ENCODE measurements around the gene TH. TPM values are rescaled to one million over a fixed set of nuclear protein-coding genes. Genes with fewer than 3 reads are reported as not detected.

TH gene
- total RNA-seq, 1 experiment from 2014 or later = not detected

DNA sequence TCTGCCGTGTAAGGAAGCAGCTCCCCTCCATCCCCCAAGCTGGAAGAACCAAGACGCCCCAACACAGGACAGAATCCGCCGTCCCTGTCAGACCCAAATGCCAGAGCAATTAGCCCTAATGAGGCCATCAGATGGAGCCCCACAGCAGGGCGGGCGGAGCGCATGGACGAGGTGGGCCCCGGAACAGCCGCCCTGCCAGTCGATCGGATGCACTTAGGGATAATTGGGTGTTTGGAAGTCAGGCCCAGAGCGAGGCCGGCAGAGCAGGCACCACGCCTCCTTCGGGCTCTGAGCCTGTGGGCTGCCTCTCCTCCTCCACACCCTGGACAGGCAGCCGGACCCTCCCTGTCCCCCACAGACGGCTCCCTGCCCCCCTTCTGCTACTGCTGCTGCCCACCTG lies 5.5 kb upstream of the TH start:
- ChIA-PET POLR2A (no interaction called here), CTCF (no interaction called here)
- no peaks in the 10 kb centered on the region for H3K9me3 ChIP-seq
- Mint-ChIP-seq H3K4me1 (ENCODE audit: low read depth, unreplicated experiment) (peaks cover 13% of the 10 kb centered on the region), H3K36me3 (ENCODE audit: insufficient read depth, unreplicated experiment) (no peaks in the 10 kb centered on the region), H3K27ac (ENCODE audit: unreplicated experiment) (no peak overlapping the region), H3K9me3 (ENCODE audit: unreplicated experiment) (no peaks in the 10 kb centered on the region), H3K27me3 (ENCODE audit: insufficient read depth, unreplicated experiment) (no peaks in the 10 kb centered on the region), H3K4me3 (ENCODE audit: unreplicated experiment) (no peak overlapping the region)
- no TSS peak for BruUV-seq (replicated peaks)
- TF ChIP-seq, protein P1, sequence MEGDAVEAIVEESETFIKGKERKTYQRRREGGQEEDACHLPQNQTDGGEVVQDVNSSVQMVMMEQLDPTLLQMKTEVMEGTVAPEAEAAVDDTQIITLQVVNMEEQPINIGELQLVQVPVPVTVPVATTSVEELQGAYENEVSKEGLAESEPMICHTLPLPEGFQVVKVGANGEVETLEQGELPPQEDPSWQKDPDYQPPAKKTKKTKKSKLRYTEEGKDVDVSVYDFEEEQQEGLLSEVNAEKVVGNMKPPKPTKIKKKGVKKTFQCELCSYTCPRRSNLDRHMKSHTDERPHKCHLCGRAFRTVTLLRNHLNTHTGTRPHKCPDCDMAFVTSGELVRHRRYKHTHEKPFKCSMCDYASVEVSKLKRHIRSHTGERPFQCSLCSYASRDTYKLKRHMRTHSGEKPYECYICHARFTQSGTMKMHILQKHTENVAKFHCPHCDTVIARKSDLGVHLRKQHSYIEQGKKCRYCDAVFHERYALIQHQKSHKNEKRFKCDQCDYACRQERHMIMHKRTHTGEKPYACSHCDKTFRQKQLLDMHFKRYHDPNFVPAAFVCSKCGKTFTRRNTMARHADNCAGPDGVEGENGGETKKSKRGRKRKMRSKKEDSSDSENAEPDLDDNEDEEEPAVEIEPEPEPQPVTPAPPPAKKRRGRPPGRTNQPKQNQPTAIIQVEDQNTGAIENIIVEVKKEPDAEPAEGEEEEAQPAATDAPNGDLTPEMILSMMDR (IDR thresholded peaks at IDR 0.05; ENCODE audit: insufficient read depth in 1 of 2, low read depth in 1 of 2, low read length in 1 of 2, severe bottlenecking in 1 of 2, unreplicated experiment in 1 of 2) = no peak
- DNase-seq = no peak
- no peaks in the 10 kb centered on the region for H3K36me3 ChIP-seq (ENCODE audit: control insufficient read depth, insufficient read depth, low read length)
- no peaks in the 10 kb centered on the region for H3K27me3 ChIP-seq (replicated peaks; ENCODE audit: control insufficient read depth, insufficient read depth, low read length)
- intact Hi-C loops (cut with micrococcal nuclease; ENCODE audit: unreplicated experiment) = no loop called here
- H3K4me3 ChIP-seq (ENCODE audit: low read depth, low read length) = no peak overlapping the region
- H3K4me1 ChIP-seq = peaks cover 31% of the 10 kb centered on the region

DNA sequence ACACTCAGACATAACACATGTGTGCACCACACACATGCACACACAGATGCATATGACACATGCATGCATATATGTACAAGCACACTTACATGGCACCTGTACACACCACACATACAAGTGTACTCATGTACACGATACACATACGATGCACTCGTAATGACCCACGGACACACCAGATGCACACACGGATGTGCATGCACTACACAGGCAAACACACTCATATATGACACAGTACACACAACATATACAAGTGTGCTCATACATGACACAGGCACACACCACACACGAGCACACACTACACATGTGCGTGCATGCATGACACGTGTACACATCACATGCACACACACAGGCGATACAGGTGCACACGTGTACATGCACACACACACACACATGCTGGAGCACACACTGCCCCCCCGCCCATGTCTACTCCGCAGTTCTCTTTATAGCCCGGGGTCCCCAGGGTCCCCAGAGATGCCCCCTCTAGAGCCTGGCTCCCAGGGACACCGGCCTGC lies 4.8 kb upstream of the TH start:
- Mint-ChIP-seq H3K4me3 (ENCODE audit: unreplicated experiment) (no peak overlapping the region), H3K27ac (ENCODE audit: unreplicated experiment) (no peak overlapping the region), H3K36me3 (ENCODE audit: insufficient read depth, unreplicated experiment) (no peaks in the 10 kb centered on the region), H3K27me3 (ENCODE audit: insufficient read depth, unreplicated experiment) (no peaks in the 10 kb centered on the region), H3K4me1 (ENCODE audit: low read depth, unreplicated experiment) (peaks cover 13% of the 10 kb centered on the region), H3K9me3 (ENCODE audit: unreplicated experiment) (no peaks in the 10 kb centered on the region)
- H3K9me3 ChIP-seq = no peaks in the 10 kb centered on the region
- DNase-seq = no peak
- no peak overlapping the region for H3K4me3 ChIP-seq (ENCODE audit: low read depth, low read length)
- POLR2A ChIA-PET = no interaction called here
- H3K4me1 ChIP-seq = peaks cover 31% of the 10 kb centered on the region
- H3K36me3 ChIP-seq (ENCODE audit: control insufficient read depth, insufficient read depth, low read length) = no peaks in the 10 kb centered on the region
- BruUV-seq (replicated peaks) = no TSS peak
- TF ChIP-seq, protein P1 (IDR thresholded peaks at IDR 0.05; ENCODE audit: insufficient read depth in 1 of 2, low read depth in 1 of 2, low read length in 1 of 2, severe bottlenecking in 1 of 2, unreplicated experiment in 1 of 2) = no peak
- CTCF ChIA-PET = no interaction called here
- H3K27me3 ChIP-seq (replicated peaks; ENCODE audit: control insufficient read depth, insufficient read depth, low read length) = no peaks in the 10 kb centered on the region
- intact Hi-C loops (cut with micrococcal nuclease; ENCODE audit: unreplicated experiment) = no loop called here

DNA sequence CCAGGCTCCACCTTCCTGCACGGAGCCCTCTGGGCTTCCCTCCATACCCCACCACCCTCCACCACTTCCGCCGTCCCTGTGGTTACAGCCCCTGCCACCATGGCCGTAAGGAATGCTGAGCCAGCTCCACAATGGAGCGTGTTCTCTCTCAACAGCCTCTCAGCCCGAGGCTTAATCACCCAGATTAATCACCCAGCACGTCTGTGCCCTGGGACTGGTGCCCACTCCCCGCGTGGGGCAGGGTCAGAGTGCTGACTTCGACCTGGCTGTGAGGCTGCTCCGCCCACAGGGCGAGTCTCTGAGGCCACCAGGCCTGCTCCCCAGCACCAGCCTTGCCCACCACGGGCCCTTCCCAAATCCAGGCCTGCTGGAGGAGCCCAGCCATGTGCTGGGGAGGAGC lies 4.0 kb upstream of the TH start:
- H3K36me3 Mint-ChIP-seq (ENCODE audit: insufficient read depth, unreplicated experiment) = no peaks in the 10 kb centered on the region
- Histone ChIP-seq H3K36me3 (ENCODE audit: control insufficient read depth, insufficient read depth, low read length) (no peaks in the 10 kb centered on the region), H3K9me3 (no peaks in the 10 kb centered on the region), H3K4me1 (peaks cover 25% of the 10 kb centered on the region), H3K27me3 (replicated peaks; ENCODE audit: control insufficient read depth, insufficient read depth, low read length) (no peaks in the 10 kb centered on the region), H3K4me3 (ENCODE audit: low read depth, low read length) (no peak overlapping the region)
- no peaks in the 10 kb centered on the region for H3K27me3 Mint-ChIP-seq (ENCODE audit: insufficient read depth, unreplicated experiment)
- intact Hi-C loops (cut with micrococcal nuclease; ENCODE audit: unreplicated experiment) = no loop called here
- no peak overlapping the region for H3K4me3 Mint-ChIP-seq (ENCODE audit: unreplicated experiment)
- BruUV-seq (replicated peaks) = no TSS peak
- H3K27ac Mint-ChIP-seq (ENCODE audit: unreplicated experiment) = no peak overlapping the region
- DNase-seq = no peak
- ChIA-PET CTCF (interaction anchor here (3.1 kb wide), 1 partner anchor 24 kb away, joined by 12 read pairs; no protein-coding TSS in a partner anchor), POLR2A (no interaction called here)
- TF ChIP-seq, protein P1 (IDR thresholded peaks at IDR 0.05; ENCODE audit: insufficient read depth in 1 of 2, low read depth in 1 of 2, low read length in 1 of 2, severe bottlenecking in 1 of 2, unreplicated experiment in 1 of 2) = no peak
- peaks cover 13% of the 10 kb centered on the region for H3K4me1 Mint-ChIP-seq (ENCODE audit: low read depth, unreplicated experiment)
- no peaks in the 10 kb centered on the region for H3K9me3 Mint-ChIP-seq (ENCODE audit: unreplicated experiment)
